Esophagus muscularis mucosa (tissue), 4 donors: ENCODE results near the gene ST6GALNAC3. TPM values are rescaled to one million over a fixed set of nuclear protein-coding genes. Genes with fewer than 3 reads are reported as not detected.

ENCODE experiments used
- DNase-seq: peaks from one replicate; pipeline ENCODE4 v3.0.0-alpha.2; 2017; ENCODE audit errors: extremely low spot score
- H3K27ac ChIP-seq, 4 donors: fragments of 200-600 bp; sonication (generic); replicated peaks in 1 of 4; 1 replicate in 3 of 4; 2 replicates in 1 of 4; pipeline ENCODE4 v1.5.1; 2016 to 2019; ENCODE audit warnings: mild to moderate bottlenecking in 1 of 4
- H3K27me3 ChIP-seq, 4 donors: fragments of 200-600 bp; sonication (generic); one replicate each; pipeline versions ENCODE4 v1.5.1 to v1.6.0; 2016 to 2019
- H3K36me3 ChIP-seq, 4 donors: fragments of 200-600 bp; sonication (generic); one replicate each; pipeline ENCODE4 v1.5.1; 2016 to 2019
- H3K4me1 ChIP-seq, 4 donors: fragments of 200-600 bp; sonication (generic); one replicate each; pipeline ENCODE4 v1.5.1; 2016 to 2019
- H3K4me3 ChIP-seq, 4 donors: fragments of 200-600 bp; sonication (generic); 1 replicate in 2 of 4; 2 replicates in 2 of 4; pipeline ENCODE4 v1.5.1; 2016 to 2019; ENCODE audit warnings: mild to moderate bottlenecking in 4 of 4, moderate library complexity in 1 of 4
- H3K9me3 ChIP-seq, 4 donors: fragments of 200-600 bp; sonication (generic); 1 replicate in 3 of 4; 2 replicates in 1 of 4; pipeline ENCODE4 v1.5.1; 2016 to 2019
- CTCF ChIP-seq, 3 experiments: fragments of 200-600 bp in 2 of 3; fragments of 450-650 bp in 1 of 3; sonication (generic) in 2 of 3; IDR thresholded peaks; one replicate each; pipeline ENCODE4 v1.5.1; 2017 to 2019; ENCODE audit warnings: antibody characterized with exemption in 3 of 3, mild to moderate bottlenecking in 2 of 3, moderate library complexity in 1 of 3
- EP300 ChIP-seq: sonication (generic); formaldehyde crosslinking; IDR thresholded peaks from one replicate; pipeline ENCODE4 v1.6.1; 2017; ENCODE audit warnings: antibody characterized with exemption
- POLR2A ChIP-seq: fragments of 450-650 bp; IDR thresholded peaks from one replicate; pipeline ENCODE4 v1.6.1; 2017; ENCODE audit warnings: antibody characterized with exemption, moderate library complexity, mild to moderate bottlenecking, low read depth
- POLR2AphosphoS5 ChIP-seq, 2 donors: sonication (generic); formaldehyde crosslinking; IDR thresholded peaks; one replicate each; pipeline ENCODE4 v1.6.1; 2017; ENCODE audit warnings: antibody characterized with exemption in 2 of 2
- WGBS: methylation state at CpG from one replicate; pipeline ENCODE4 v1.1.5; 2018; 5-methylcytosine and 5-hydroxymethylcytosine counted together
- intact Hi-C: fragments of 100-400 bp; cut with DNase I; formaldehyde crosslinking; loops from one replicate; pipeline ENCODE4 v1.15.1; 2023
- total RNA-seq, 4 donors: library from RNA; depleted of rRNA; stranded (reverse); fragments of >200 nt; gene quantifications; one replicate each; pipeline versions ENCODE4 v1.1.0 to v1.2.1, GENCODE V29; 2016

ST6GALNAC3 gene
- total RNA-seq, 4 donors from 2014 or later = 2.1 to 6.8 (median 4.8) TPM

DNA sequence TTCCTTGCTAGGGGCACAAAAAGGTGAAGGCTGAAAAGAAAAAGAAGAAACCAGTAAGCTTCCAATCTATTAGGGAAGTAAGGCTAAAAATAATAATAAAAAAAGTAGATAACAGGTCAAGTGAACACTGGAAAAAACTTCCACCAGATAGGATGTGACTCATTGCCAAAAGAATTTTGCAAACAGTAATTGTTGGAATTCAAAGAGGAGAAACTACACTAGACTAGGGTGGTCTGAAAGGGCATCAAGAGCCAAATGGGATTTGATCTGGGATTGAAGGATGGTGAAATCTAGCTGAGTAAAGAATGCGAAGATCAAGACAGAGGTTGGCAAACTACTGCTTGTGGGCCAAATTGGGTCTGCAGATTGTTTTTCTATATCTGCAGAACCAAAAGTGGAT is 6.0 kb upstream of the ST6GALNAC3 start:
- Histone ChIP-seq H3K4me1 (peaks cover 6 to 19% (median 16%) of the 10 kb centered on the region in 4 donors), H3K27me3 (no peaks in the 10 kb centered on the region), H3K27ac (peak overlapping the region in 3 of 4 donors; percentile 18 to 33 (median 28)), H3K9me3 (no peaks in the 10 kb centered on the region), H3K4me3 (no peak overlapping the region), H3K36me3 (no peaks in the 10 kb centered on the region)
- TF ChIP-seq POLR2AphosphoS5 (IDR thresholded peaks at IDR 0.05) (peak in 1 of 2 donors; percentile 6), EP300 (no peak)
- intact Hi-C loops = no loop called here
- DNase-seq = no peak
- 67% methylated on average over 1 of the region's 1 CpG for WGBS

GRCh38 chr1:76068953-76069561 is 5.5 kb upstream of the ST6GALNAC3 start:
- H3K9me3 ChIP-seq = no peaks in the 10 kb centered on the region
- H3K27ac ChIP-seq = peak overlapping the region in 3 of 4 donors; percentile 5 to 33 (median 18)
- WGBS = 49% methylated on average over 3 of the region's 3 CpGs

GRCh38 chr1:76070538-76070937 is 4.0 kb upstream of the ST6GALNAC3 start:
- H3K27ac ChIP-seq = no peak overlapping the region
- WGBS = 72% methylated on average over 3 of the region's 3 CpGs
- TF ChIP-seq POLR2A (no peak), CTCF (IDR thresholded peaks at IDR 0.05) (no peak), POLR2AphosphoS5 (IDR thresholded peaks at IDR 0.05) (no peak), EP300 (no peak)
- DNase-seq = no peak
- H3K27me3 ChIP-seq = no peaks in the 10 kb centered on the region
- intact Hi-C loops = loop anchor here (10.0 kb wide), 1 partner anchor 1144 kb away; the partner anchor contains the start of gene PIGK
- H3K36me3 ChIP-seq = no peaks in the 10 kb centered on the region
- H3K9me3 ChIP-seq = no peaks in the 10 kb centered on the region
- H3K4me3 ChIP-seq = no peak overlapping the region
- peaks cover 13 to 34% (median 32%) of the 10 kb centered on the region in 4 donors for H3K4me1 ChIP-seq

More at GRCh38 chr1:76068953-76069561, 5.5 kb upstream of the ST6GALNAC3 start:
- Histone ChIP-seq H3K36me3 (no peaks in the 10 kb centered on the region), H3K4me3 (no peak overlapping the region), H3K4me1 (peaks cover 11 to 24% (median 22%) of the 10 kb centered on the region in 4 donors), H3K27me3 (no peaks in the 10 kb centered on the region)
- no peak for DNase-seq
- intact Hi-C loops = no loop called here
- no peak for TF ChIP-seq CTCF (IDR thresholded peaks at IDR 0.05)
- TF ChIP-seq EP300 = no peak
- peak in 1 of 2 donors; percentile 37 for TF ChIP-seq POLR2AphosphoS5 (IDR thresholded peaks at IDR 0.05)
- TF ChIP-seq POLR2A = no peak

- H3K4me3 ChIP-seq = no peak overlapping the region
- no peaks in the 10 kb centered on the region for H3K27me3 ChIP-seq
- DNase-seq = no peak
- H3K36me3 ChIP-seq = no peaks in the 10 kb centered on the region
- intact Hi-C loops = loop anchor here (10.0 kb wide), 1 partner anchor 1141 kb away; the partner anchor contains the start of gene PIGK
- peaks cover 13 to 36% (median 30%) of the 10 kb centered on the region in 4 donors for H3K4me1 ChIP-seq
- 87% methylated on average over 5 of the region's 5 CpGs for WGBS
- H3K9me3 ChIP-seq = no peaks in the 10 kb centered on the region
- H3K27ac ChIP-seq = no peak overlapping the region
- TF ChIP-seq POLR2AphosphoS5 (IDR thresholded peaks at IDR 0.05) = no peak
Observed at GRCh38 chr1:76073481-76073880, 1.1 kb upstream of the ST6GALNAC3 start.

GRCh38 chr1:76075188-76075489 is 593 bp downstream of the ST6GALNAC3 start:
- Histone ChIP-seq H3K36me3 (no peaks in the 10 kb centered on the region), H3K9me3 (no peaks in the 10 kb centered on the region), H3K27ac (peak overlapping the region; percentile 72 to 87 (median 80)), H3K4me1 (peaks cover 8 to 25% (median 20%) of the 10 kb centered on the region in 4 donors), H3K27me3 (no peaks in the 10 kb centered on the region), H3K4me3 (peak overlapping the region; percentile 70 to 82 (median 77))
- no peak for DNase-seq
- intact Hi-C loops = loop anchor here (10.0 kb wide), 1 partner anchor 1140 kb away; the partner anchor contains the start of gene PIGK
- TF ChIP-seq POLR2A (no peak), EP300 (no peak), CTCF (IDR thresholded peaks at IDR 0.05) (no peak), POLR2AphosphoS5 (IDR thresholded peaks at IDR 0.05) (no peak)
- WGBS = 11% methylated on average over 9 of the region's 9 CpGs
